Stimulated activated CD4-positive, alpha-beta T cell treated with anti-CD3 and anti-CD28 coated beads, Interleukin-4, amount 100 ng/mL, for 1 hour (primary cell): ENCODE results near the gene RB1.

Experiments used
- DNase-seq: peaks from one replicate; pipeline ENCODE4 v3.0.0-alpha.2; 2020

Gene RB1

GRCh38 chr13:48500652-48501197 lies 197.2 kb downstream of the RB1 start:
- no peak for DNase-seq

GRCh38 chr13:48501705-48502104 lies 198.2 kb downstream of the RB1 start:
- DNase-seq: no peak

- no peak for DNase-seq
These were observed 199.2 kb downstream of the RB1 start for GRCh38 chr13:48502601-48503319.

GRCh38 chr13:48504606-48505005 lies 201.1 kb downstream of the RB1 start:
- no peak for DNase-seq

- no peak for DNase-seq
These were observed 201.5 kb downstream of the RB1 start for GRCh38 chr13:48505012-48505411.

- no peak for DNase-seq
These were observed 202.1 kb downstream of the RB1 start for GRCh38 chr13:48505597-48506091.

GRCh38 chr13:48506092-48506701 lies 202.6 kb downstream of the RB1 start:
- no peak for DNase-seq

- DNase-seq: no peak
These were observed 203.5 kb downstream of the RB1 start for GRCh38 chr13:48507021-48507420.

GRCh38 chr13:48508011-48508410 lies 204.5 kb downstream of the RB1 start:
- DNase-seq: no peak

GRCh38 chr13:48510698-48511097 lies 207.1 kb downstream of the RB1 start:
- DNase-seq: no peak

- no peak for DNase-seq
These were observed 208.2 kb downstream of the RB1 start for GRCh38 chr13:48511621-48512230.

GRCh38 chr13:48514793-48515192 lies 211.2 kb downstream of the RB1 start:
- no peak for DNase-seq

- DNase-seq: no peak
These were observed 212.2 kb downstream of the RB1 start for GRCh38 chr13:48515732-48516131.

GRCh38 chr13:48518083-48518482 lies 214.5 kb downstream of the RB1 start:
- DNase-seq: no peak

- no peak for DNase-seq
These were observed 222.7 kb downstream of the RB1 start for GRCh38 chr13:48526286-48526685.

GRCh38 chr13:48527955-48528354 lies 224.4 kb downstream of the RB1 start:
- no peak for DNase-seq

GRCh38 chr13:48528720-48529119 lies 225.2 kb downstream of the RB1 start:
- no peak for DNase-seq

- DNase-seq: no peak
These were observed 227.3 kb downstream of the RB1 start for GRCh38 chr13:48530833-48531232.
